ENCODE results near the gene POLDIP3.

The POLDIP3 gene

GRCh38 chr22:42645938-42646568 is 31.4 kb upstream of the POLDIP3 start:
- Mint-ChIP-seq H3K27ac (no peak overlapping the region), H3K4me1 (ENCODE audit: low read depth) (peaks cover 9% of the 10 kb centered on the region), H3K36me3 (ENCODE audit: low read depth) (peaks cover 2% of the 10 kb centered on the region), H3K9me3 (no peaks in the 10 kb centered on the region), H3K4me3 (no peak overlapping the region), H3K27me3 (ENCODE audit: low read depth) (no peaks in the 10 kb centered on the region)

- Mint-ChIP-seq H3K4me1 (ENCODE audit: low read depth) (peaks cover 9% of the 10 kb centered on the region), H3K9me3 (no peaks in the 10 kb centered on the region), H3K4me3 (no peak overlapping the region), H3K36me3 (ENCODE audit: low read depth) (peaks cover 2% of the 10 kb centered on the region), H3K27me3 (ENCODE audit: low read depth) (no peaks in the 10 kb centered on the region), H3K27ac (no peak overlapping the region)
Observed at GRCh38 chr22:42645341-42645937, 30.8 kb upstream of the POLDIP3 start.

- Mint-ChIP-seq H3K9me3 (no peaks in the 10 kb centered on the region), H3K27ac (no peak overlapping the region), H3K36me3 (ENCODE audit: low read depth) (peaks cover 2% of the 10 kb centered on the region), H3K4me1 (ENCODE audit: low read depth) (peaks cover 9% of the 10 kb centered on the region), H3K27me3 (ENCODE audit: low read depth) (no peaks in the 10 kb centered on the region), H3K4me3 (no peak overlapping the region)
Observed at GRCh38 chr22:42644422-42645340, 30.0 kb upstream of the POLDIP3 start.

GRCh38 chr22:42643634-42644421 is 29.1 kb upstream of the POLDIP3 start:
- Mint-ChIP-seq H3K27me3 (ENCODE audit: low read depth) (no peaks in the 10 kb centered on the region), H3K4me3 (no peak overlapping the region), H3K27ac (no peak overlapping the region), H3K4me1 (ENCODE audit: low read depth) (peaks cover 9% of the 10 kb centered on the region), H3K9me3 (no peaks in the 10 kb centered on the region), H3K36me3 (ENCODE audit: low read depth) (peaks cover 2% of the 10 kb centered on the region)

- H3K4me3 Mint-ChIP-seq: no peak overlapping the region
- H3K36me3 Mint-ChIP-seq (ENCODE audit: low read depth): peaks cover 2% of the 10 kb centered on the region
- no peaks in the 10 kb centered on the region for H3K27me3 Mint-ChIP-seq (ENCODE audit: low read depth)
- H3K9me3 Mint-ChIP-seq: no peaks in the 10 kb centered on the region
- H3K27ac Mint-ChIP-seq: no peak overlapping the region
- peaks cover 7% of the 10 kb centered on the region for H3K4me1 Mint-ChIP-seq (ENCODE audit: low read depth)
Observed at GRCh38 chr22:42642806-42643633, 28.3 kb upstream of the POLDIP3 start.

- Mint-ChIP-seq H3K36me3 (ENCODE audit: low read depth) (peaks cover 2% of the 10 kb centered on the region), H3K27me3 (ENCODE audit: low read depth) (no peaks in the 10 kb centered on the region), H3K27ac (no peak overlapping the region), H3K4me1 (ENCODE audit: low read depth) (peaks cover 4% of the 10 kb centered on the region), H3K9me3 (no peaks in the 10 kb centered on the region), H3K4me3 (no peak overlapping the region)
Observed at GRCh38 chr22:42641801-42642413, 27.2 kb upstream of the POLDIP3 start.

GRCh38 chr22:42639541-42640241 is 25.0 kb upstream of the POLDIP3 start:
- H3K4me3 Mint-ChIP-seq: no peak overlapping the region

GRCh38 chr22:42637555-42637954 is 22.9 kb upstream of the POLDIP3 start:
- H3K27me3 Mint-ChIP-seq (ENCODE audit: low read depth): no peaks in the 10 kb centered on the region
- H3K9me3 Mint-ChIP-seq: no peaks in the 10 kb centered on the region
- no peak overlapping the region for H3K4me3 Mint-ChIP-seq
- H3K36me3 Mint-ChIP-seq (ENCODE audit: low read depth): peaks cover 2% of the 10 kb centered on the region
- H3K4me1 Mint-ChIP-seq (ENCODE audit: low read depth): no peaks in the 10 kb centered on the region
- no peak overlapping the region for H3K27ac Mint-ChIP-seq

More at GRCh38 chr22:42639541-42640241, 25.0 kb upstream of the POLDIP3 start:
- H3K36me3 Mint-ChIP-seq (ENCODE audit: low read depth): peaks cover 2% of the 10 kb centered on the region
- H3K4me1 Mint-ChIP-seq (ENCODE audit: low read depth): peaks cover 4% of the 10 kb centered on the region
- H3K9me3 Mint-ChIP-seq: no peaks in the 10 kb centered on the region
- H3K27me3 Mint-ChIP-seq (ENCODE audit: low read depth): no peaks in the 10 kb centered on the region
- H3K27ac Mint-ChIP-seq: no peak overlapping the region

- Mint-ChIP-seq H3K27me3 (ENCODE audit: low read depth) (no peaks in the 10 kb centered on the region), H3K4me1 (ENCODE audit: low read depth) (no peaks in the 10 kb centered on the region), H3K27ac (no peak overlapping the region), H3K4me3 (no peak overlapping the region), H3K9me3 (no peaks in the 10 kb centered on the region), H3K36me3 (ENCODE audit: low read depth) (peaks cover 2% of the 10 kb centered on the region)
Observed at GRCh38 chr22:42636506-42636905, 21.8 kb upstream of the POLDIP3 start.

- H3K27ac Mint-ChIP-seq: no peak overlapping the region
Observed at GRCh38 chr22:42635531-42635930, 20.8 kb upstream of the POLDIP3 start.

GRCh38 chr22:42633013-42633412 is 18.3 kb upstream of the POLDIP3 start:
- Mint-ChIP-seq H3K27ac (no peak overlapping the region), H3K27me3 (ENCODE audit: low read depth) (no peaks in the 10 kb centered on the region), H3K9me3 (no peaks in the 10 kb centered on the region), H3K36me3 (ENCODE audit: low read depth) (peaks cover 6% of the 10 kb centered on the region), H3K4me1 (ENCODE audit: low read depth) (no peaks in the 10 kb centered on the region), H3K4me3 (no peak overlapping the region)

More at GRCh38 chr22:42635531-42635930, 20.8 kb upstream of the POLDIP3 start:
- Mint-ChIP-seq H3K27me3 (ENCODE audit: low read depth) (no peaks in the 10 kb centered on the region), H3K36me3 (ENCODE audit: low read depth) (peaks cover 2% of the 10 kb centered on the region), H3K9me3 (no peaks in the 10 kb centered on the region), H3K4me3 (no peak overlapping the region), H3K4me1 (ENCODE audit: low read depth) (no peaks in the 10 kb centered on the region)

GRCh38 chr22:42632096-42632495 is 17.4 kb upstream of the POLDIP3 start:
- Mint-ChIP-seq H3K4me1 (ENCODE audit: low read depth) (no peaks in the 10 kb centered on the region), H3K27ac (no peak overlapping the region), H3K4me3 (no peak overlapping the region), H3K27me3 (ENCODE audit: low read depth) (no peaks in the 10 kb centered on the region), H3K9me3 (no peaks in the 10 kb centered on the region), H3K36me3 (ENCODE audit: low read depth) (peaks cover 4% of the 10 kb centered on the region)
